ENCODE measurements around the gene USP22.

USP22 gene

DNA sequence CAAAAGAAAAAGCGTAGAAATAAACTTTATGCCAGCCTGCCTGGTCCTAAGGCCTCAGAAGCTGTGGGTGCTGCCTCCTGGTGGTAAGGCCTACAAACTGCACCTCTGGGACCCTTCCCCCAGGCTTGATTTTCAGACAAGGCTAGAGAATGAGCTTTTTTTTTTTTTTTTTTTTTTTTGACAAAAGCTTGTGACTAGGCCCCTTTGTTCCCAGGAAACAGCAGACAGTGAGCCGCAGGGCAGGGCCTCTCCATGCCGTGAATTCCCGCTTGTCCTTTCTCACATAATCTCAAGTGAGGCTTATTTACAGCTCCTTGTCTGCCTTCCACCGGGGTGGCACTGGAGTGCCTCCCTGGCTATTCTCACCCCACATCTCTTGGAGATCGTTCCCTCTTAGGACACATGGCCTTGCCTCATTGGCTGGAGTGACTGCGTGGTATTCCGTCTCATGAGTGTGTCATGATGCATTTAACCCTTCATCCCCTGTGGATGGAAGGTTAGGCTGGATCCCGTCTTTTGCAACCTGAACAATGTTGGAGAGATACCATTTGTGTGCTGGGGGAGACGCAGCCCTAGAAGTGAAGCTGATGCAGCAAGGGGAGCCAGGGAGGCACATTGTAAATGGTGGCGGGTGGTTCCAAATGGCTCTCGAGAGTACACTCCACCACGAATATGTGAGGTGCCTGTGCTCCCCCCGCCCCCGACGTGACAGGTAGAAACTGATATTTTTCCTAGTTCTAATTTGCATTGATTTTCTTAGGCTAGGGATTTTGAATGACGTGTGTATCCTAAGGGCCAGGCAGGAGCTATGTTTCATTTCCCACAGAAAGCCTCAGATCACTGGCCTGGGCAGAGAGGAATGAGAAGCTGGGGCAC, 49.6 kb downstream of the USP22 start:
- no peak overlapping the region for H3K4me3 ChIP-seq (replicated peaks; ENCODE audit: low read depth, low read length)
- TF ChIP-seq CTCF (IDR thresholded peaks at IDR 0.05; ENCODE audit: low read length, missing control alignments): peak; percentile 97
- DNase-seq (ENCODE audit: low read depth): peak; percentile 88

DNA sequence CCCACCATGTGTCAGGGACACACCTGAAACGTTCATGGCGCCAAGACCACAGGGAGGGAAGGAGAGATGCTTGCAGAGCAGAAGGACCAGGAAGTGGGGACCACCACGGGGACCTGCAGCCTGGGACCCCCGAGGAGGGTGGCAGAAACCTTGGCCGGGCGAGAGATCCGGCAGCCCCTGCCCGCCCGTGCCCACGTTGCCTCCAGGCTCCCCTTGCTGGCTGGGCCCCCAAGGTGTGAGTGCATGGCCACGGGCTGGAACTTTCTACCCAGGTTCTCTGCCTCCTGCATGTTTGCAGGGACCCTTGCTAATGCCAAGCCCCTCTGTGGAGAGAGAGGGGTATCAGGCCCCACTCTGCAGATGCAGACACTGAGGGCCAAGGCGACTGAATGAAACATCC, 50.4 kb downstream of the USP22 start:
- no peak for DNase-seq (ENCODE audit: low read depth)
- H3K4me3 ChIP-seq (replicated peaks; ENCODE audit: low read depth, low read length): no peak overlapping the region
- TF ChIP-seq CTCF (IDR thresholded peaks at IDR 0.05; ENCODE audit: low read length, missing control alignments): no peak

- no peak for TF ChIP-seq CTCF (IDR thresholded peaks at IDR 0.05; ENCODE audit: low read length, missing control alignments)
- no peak for DNase-seq (ENCODE audit: low read depth)
- H3K4me3 ChIP-seq (replicated peaks; ENCODE audit: low read depth, low read length): no peak overlapping the region
These were observed 51.4 kb downstream of the USP22 start for GRCh38 chr17:20991276-20992037.

DNA sequence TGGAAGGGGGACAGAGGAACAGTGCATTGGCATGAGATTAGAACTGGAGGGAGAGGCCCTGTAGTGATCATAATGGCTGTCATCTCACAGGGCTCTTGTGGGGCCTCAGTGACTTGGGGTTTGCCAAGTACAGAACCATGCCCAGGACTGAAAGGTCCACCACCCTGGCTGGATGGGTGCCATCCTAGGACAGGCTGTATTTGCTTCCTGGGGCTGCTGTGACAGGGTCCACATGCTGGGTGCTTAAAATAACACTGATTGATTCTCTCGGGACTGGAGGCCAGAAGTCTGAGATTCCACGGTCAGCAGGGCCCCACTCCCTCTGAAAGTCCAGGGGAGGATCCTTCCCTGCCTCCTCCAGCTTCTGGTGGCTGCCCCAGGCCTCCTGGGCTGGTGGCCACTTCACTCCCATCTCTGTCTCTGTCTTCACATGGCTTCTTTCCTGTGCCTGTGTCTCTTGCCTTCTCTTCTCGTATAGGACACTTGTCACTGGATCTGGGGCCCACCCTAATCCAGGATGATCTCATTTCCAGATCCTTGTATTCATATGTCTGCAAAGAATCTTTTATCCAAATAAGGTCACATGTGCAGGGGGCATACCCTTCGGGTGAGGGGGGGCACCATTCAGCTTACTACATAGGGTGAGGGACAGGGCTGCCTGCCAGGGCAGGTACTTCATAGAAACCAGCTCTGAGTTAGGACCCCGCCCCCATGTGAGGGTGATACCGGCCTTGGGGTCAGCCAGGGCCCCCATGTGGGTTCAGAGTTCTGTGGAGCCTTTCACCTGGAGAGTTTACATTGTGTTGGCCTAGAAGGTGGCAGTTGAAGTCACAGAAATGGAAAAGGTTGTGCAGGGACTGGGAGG, 52.6 kb downstream of the USP22 start:
- no peak for TF ChIP-seq CTCF (IDR thresholded peaks at IDR 0.05; ENCODE audit: low read length, missing control alignments)
- no peak for DNase-seq (ENCODE audit: low read depth)
- no peak overlapping the region for H3K4me3 ChIP-seq (replicated peaks; ENCODE audit: low read depth, low read length)

DNA sequence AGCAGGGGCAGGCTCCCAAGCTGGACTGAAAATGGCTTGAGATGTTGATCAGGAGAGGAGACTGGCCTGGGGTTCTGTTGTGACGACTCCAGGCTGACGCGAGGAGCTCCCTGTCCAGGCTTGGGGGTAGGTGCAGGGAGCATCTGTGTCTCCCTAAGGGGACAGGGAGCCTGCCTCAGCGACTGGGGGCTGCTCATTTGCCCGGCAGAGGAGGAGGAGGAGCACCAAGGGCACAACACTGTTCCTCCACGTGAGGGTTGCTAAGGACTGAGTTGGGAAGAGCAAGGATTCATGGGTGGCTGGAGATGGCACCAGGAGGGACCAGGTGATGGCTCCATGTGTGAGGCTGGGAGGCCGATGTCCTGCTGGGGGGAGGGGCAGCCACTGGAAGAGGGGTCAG, 53.3 kb downstream of the USP22 start:
- TF ChIP-seq CTCF (IDR thresholded peaks at IDR 0.05; ENCODE audit: low read length, missing control alignments): no peak
- no peak overlapping the region for H3K4me3 ChIP-seq (replicated peaks; ENCODE audit: low read depth, low read length)
- DNase-seq (ENCODE audit: low read depth): no peak

GRCh38 chr17:20988896-20989295, 53.9 kb downstream of the USP22 start:
- H3K4me3 ChIP-seq (replicated peaks; ENCODE audit: low read depth, low read length): no peak overlapping the region
- DNase-seq (ENCODE audit: low read depth): no peak
- TF ChIP-seq CTCF (IDR thresholded peaks at IDR 0.05; ENCODE audit: low read length, missing control alignments): no peak

Measured in fibroblast of pulmonary artery (primary cell).